NT2/D1 (cell line): ENCODE results near the gene DENND4C.
"Not testable (repeated sequence)": the region's sequence is repeated elsewhere in the genome, so short reads cannot be mapped to it uniquely, and the experiment has no call there.

ENCODE experiments used
- DNase-seq: peaks from one replicate; pipeline ENCODE4 v3.0.0-alpha.2; 2011; ENCODE audit warnings: low read depth, low spot score
- H3K27me3 ChIP-seq: 2 replicates; pipeline ENCODE4 v1.6.0; 2011; ENCODE audit warnings: mild to moderate bottlenecking; ENCODE audit not compliant: insufficient read length, insufficient read depth
- H3K36me3 ChIP-seq: 2 replicates; pipeline ENCODE4 v1.6.1; 2011; ENCODE audit warnings: mild to moderate bottlenecking, low read length, mixed read lengths; ENCODE audit not compliant: insufficient read depth, insufficient read length
- H3K4me1 ChIP-seq: 2 replicates; pipeline ENCODE4 v1.5.1; 2011; ENCODE audit not compliant: insufficient read depth, insufficient read length
- H3K4me3 ChIP-seq: 2 replicates; pipeline ENCODE4 v1.5.1; 2011; ENCODE audit warnings: low read depth; ENCODE audit not compliant: insufficient read length
- H3K9ac ChIP-seq: 2 replicates; pipeline ENCODE4 v1.6.0; 2011; ENCODE audit warnings: low read depth; ENCODE audit not compliant: insufficient read length
- H3K9me3 ChIP-seq: 2 replicates; pipeline ENCODE4 v1.5.1; 2011; ENCODE audit warnings: mild to moderate bottlenecking, low read length; ENCODE audit not compliant: insufficient read depth
- SUZ12 ChIP-seq: IDR thresholded peaks from 2 replicates; pipeline ENCODE4 v1.6.1; 2011; ENCODE audit not compliant: insufficient read length, insufficient read depth; ENCODE audit errors: extremely low read depth
- YY1 ChIP-seq: IDR thresholded peaks from 2 replicates; pipeline ENCODE4 v1.6.1; 2011; ENCODE audit not compliant: insufficient read length, insufficient read depth
- ZNF274 ChIP-seq: IDR thresholded peaks from 2 replicates; pipeline ENCODE4 v1.6.1; 2011; ENCODE audit warnings: mild to moderate bottlenecking, low read depth, low read length

The DENND4C gene

GRCh38 chr9:19243366-19244033 lies 13.0 kb downstream of the DENND4C start:
- Histone ChIP-seq H3K27me3 (no peaks in the 10 kb centered on the region), H3K4me3 (no peak overlapping the region), H3K36me3 (no peaks in the 10 kb centered on the region), H3K4me1 (no peaks in the 10 kb centered on the region), H3K9me3 (no peaks in the 10 kb centered on the region), H3K9ac (no peak overlapping the region)
- no peak for TF ChIP-seq YY1
- no peak for TF ChIP-seq SUZ12
- TF ChIP-seq ZNF274, result no peak
- DNase-seq, result no peak

GRCh38 chr9:19246891-19247290 lies 16.4 kb downstream of the DENND4C start:
- H3K36me3 ChIP-seq, result no peaks in the 10 kb centered on the region
- no peak overlapping the region for H3K9ac ChIP-seq
- H3K4me3 ChIP-seq, result no peak overlapping the region
- H3K4me1 ChIP-seq, result peaks cover 7% of the 10 kb centered on the region
- H3K27me3 ChIP-seq, result no peaks in the 10 kb centered on the region
- H3K9me3 ChIP-seq, result no peaks in the 10 kb centered on the region
- DNase-seq, result no peak
- TF ChIP-seq ZNF274, result no peak
- no peak for TF ChIP-seq SUZ12
- no peak for TF ChIP-seq YY1

- Histone ChIP-seq H3K27me3 (no peaks in the 10 kb centered on the region), H3K9ac (no peak overlapping the region), H3K36me3 (no peaks in the 10 kb centered on the region), H3K9me3 (no peaks in the 10 kb centered on the region), H3K4me1 (peaks cover 7% of the 10 kb centered on the region), H3K4me3 (no peak overlapping the region)
- DNase-seq, result no peak
- TF ChIP-seq SUZ12 (no peak), YY1 (no peak), ZNF274 (no peak)
Measured at GRCh38 chr9:19247420-19247819, 16.9 kb downstream of the DENND4C start.

GRCh38 chr9:19250346-19250745 lies 19.9 kb downstream of the DENND4C start:
- H3K4me1 ChIP-seq, H3K36me3 ChIP-seq, DNase-seq, H3K9ac ChIP-seq, H3K4me3 ChIP-seq, H3K9me3 ChIP-seq, H3K27me3 ChIP-seq: not testable (repeated sequence)

- not testable (repeated sequence) for H3K4me1 ChIP-seq, H3K36me3 ChIP-seq, H3K27me3 ChIP-seq, H3K4me3 ChIP-seq, H3K9me3 ChIP-seq, H3K9ac ChIP-seq
- DNase-seq, result peak; percentile 70
Measured at GRCh38 chr9:19251203-19251602, 20.7 kb downstream of the DENND4C start.

GRCh38 chr9:19251622-19252021 lies 21.1 kb downstream of the DENND4C start:
- not testable (repeated sequence) for DNase-seq, H3K36me3 ChIP-seq, H3K9ac ChIP-seq, H3K27me3 ChIP-seq, H3K4me3 ChIP-seq, H3K9me3 ChIP-seq, H3K4me1 ChIP-seq

- no peaks in the 10 kb centered on the region for H3K9me3 ChIP-seq
- H3K27me3 ChIP-seq, result no peaks in the 10 kb centered on the region
- H3K4me1 ChIP-seq, result peaks cover 7% of the 10 kb centered on the region
- H3K9ac ChIP-seq, result no peak overlapping the region
- no peaks in the 10 kb centered on the region for H3K36me3 ChIP-seq
- TF ChIP-seq YY1 (no peak), ZNF274 (no peak), SUZ12 (no peak)
- DNase-seq, result no peak
- no peak overlapping the region for H3K4me3 ChIP-seq
Measured at GRCh38 chr9:19252174-19252884, 21.8 kb downstream of the DENND4C start.

- DNase-seq, result no peak
- H3K9me3 ChIP-seq, result no peaks in the 10 kb centered on the region
- no peaks in the 10 kb centered on the region for H3K27me3 ChIP-seq
- H3K4me1 ChIP-seq, result peaks cover 7% of the 10 kb centered on the region
- no peak overlapping the region for H3K9ac ChIP-seq
- TF ChIP-seq SUZ12, result no peak
- TF ChIP-seq ZNF274, result no peak
- TF ChIP-seq YY1, result no peak
- H3K4me3 ChIP-seq, result no peak overlapping the region
- H3K36me3 ChIP-seq, result no peaks in the 10 kb centered on the region
Measured at GRCh38 chr9:19252885-19253219, 22.4 kb downstream of the DENND4C start.
